Nephron progenitor cell (in vitro differentiated cells): ENCODE results near the gene SDSL.

Experiments used
- DNase-seq: peaks from one replicate; pipeline ENCODE4 v3.0.0; 2021
- H3K27ac Mint-ChIP-seq: 2 replicates; pipeline ENCODE4 v1.8.0; 2021; ENCODE audit warnings: mild to moderate bottlenecking, moderate library complexity, mixed read lengths
- H3K27me3 Mint-ChIP-seq: 2 replicates; pipeline ENCODE4 v1.8.0; 2021; ENCODE audit warnings: mild to moderate bottlenecking, low read depth, mixed read lengths; ENCODE audit not compliant: poor library complexity
- H3K36me3 Mint-ChIP-seq: 2 replicates; pipeline ENCODE4 v1.8.0; 2021; ENCODE audit warnings: low read depth, mixed read lengths
- H3K4me1 Mint-ChIP-seq: 2 replicates; pipeline ENCODE4 v1.8.0; 2021; ENCODE audit warnings: mixed read lengths
- H3K4me3 Mint-ChIP-seq: 2 replicates; pipeline ENCODE4 v1.8.0; 2021; ENCODE audit warnings: mild to moderate bottlenecking, moderate library complexity, mixed read lengths
- H3K9me3 Mint-ChIP-seq: 2 replicates; pipeline ENCODE4 v1.8.0; 2021; ENCODE audit warnings: mild to moderate bottlenecking, moderate library complexity, mixed read lengths
- CTCF ChIP-seq: fragments of 200-600 bp; sonication (generic); IDR thresholded peaks from 2 replicates; pipeline ENCODE4 v1.5.0; 2021; ENCODE audit warnings: antibody characterized with exemption

SDSL gene

GRCh38 chr12:113440947-113441782 lies 19.0 kb downstream of the SDSL start:
- Mint-ChIP-seq H3K9me3 (peaks cover 2% of the 10 kb centered on the region), H3K4me3 (no peak overlapping the region), H3K36me3 (no peaks in the 10 kb centered on the region), H3K27ac (no peak overlapping the region), H3K27me3 (peaks cover 32% of the 10 kb centered on the region), H3K4me1 (peaks cover 6% of the 10 kb centered on the region)
- no peak for TF ChIP-seq CTCF
- DNase-seq: no peak

- TF ChIP-seq CTCF: no peak
- Mint-ChIP-seq H3K9me3 (peaks cover 4% of the 10 kb centered on the region), H3K36me3 (no peaks in the 10 kb centered on the region), H3K4me1 (peaks cover 6% of the 10 kb centered on the region), H3K4me3 (no peak overlapping the region), H3K27me3 (peaks cover 42% of the 10 kb centered on the region), H3K27ac (no peak overlapping the region)
- DNase-seq: no peak
Measured at GRCh38 chr12:113443030-113443539, 20.9 kb downstream of the SDSL start.

DNA sequence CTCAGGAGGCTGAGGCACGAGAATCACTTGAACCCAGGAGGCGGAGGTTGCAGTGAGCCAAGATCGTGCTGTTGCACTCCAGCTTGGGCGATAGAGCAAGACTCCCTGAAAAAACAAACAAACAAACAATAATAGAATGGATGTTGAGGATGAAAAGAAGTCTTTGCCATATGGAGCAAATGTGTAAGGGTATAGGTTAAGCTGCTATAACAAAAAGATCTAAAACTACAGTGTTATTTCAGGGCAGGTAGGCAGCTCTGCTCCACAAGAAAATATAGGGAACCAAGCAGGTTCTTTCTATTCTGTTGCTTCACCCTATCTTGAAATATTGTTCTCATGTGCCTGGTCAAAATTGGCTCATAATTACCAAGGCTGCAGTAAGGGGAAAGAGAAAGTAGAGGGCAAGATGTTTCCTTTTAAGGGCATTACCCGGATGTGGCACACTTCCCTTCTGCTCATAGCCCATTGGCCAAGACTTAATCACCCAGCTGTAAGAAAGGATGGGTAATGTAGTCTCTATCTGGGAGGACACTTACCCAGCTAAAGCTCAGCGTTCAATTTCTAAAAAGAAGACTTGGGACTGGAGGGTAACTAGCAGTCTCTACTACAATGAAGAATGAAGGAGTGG lies 23.5 kb downstream of the SDSL start:
- Mint-ChIP-seq H3K27ac (no peak overlapping the region), H3K9me3 (peaks cover 4% of the 10 kb centered on the region), H3K4me1 (peaks cover 8% of the 10 kb centered on the region), H3K4me3 (no peak overlapping the region), H3K27me3 (peaks cover 50% of the 10 kb centered on the region), H3K36me3 (no peaks in the 10 kb centered on the region)
- DNase-seq: no peak
- no peak for TF ChIP-seq CTCF

- Mint-ChIP-seq H3K27me3 (peaks cover 45% of the 10 kb centered on the region), H3K36me3 (no peaks in the 10 kb centered on the region), H3K9me3 (peaks cover 4% of the 10 kb centered on the region), H3K4me3 (no peak overlapping the region), H3K4me1 (peaks cover 8% of the 10 kb centered on the region), H3K27ac (no peak overlapping the region)
- peak; percentile 55 for DNase-seq
- no peak for TF ChIP-seq CTCF
Measured at GRCh38 chr12:113448873-113449272, 26.7 kb downstream of the SDSL start.

DNA sequence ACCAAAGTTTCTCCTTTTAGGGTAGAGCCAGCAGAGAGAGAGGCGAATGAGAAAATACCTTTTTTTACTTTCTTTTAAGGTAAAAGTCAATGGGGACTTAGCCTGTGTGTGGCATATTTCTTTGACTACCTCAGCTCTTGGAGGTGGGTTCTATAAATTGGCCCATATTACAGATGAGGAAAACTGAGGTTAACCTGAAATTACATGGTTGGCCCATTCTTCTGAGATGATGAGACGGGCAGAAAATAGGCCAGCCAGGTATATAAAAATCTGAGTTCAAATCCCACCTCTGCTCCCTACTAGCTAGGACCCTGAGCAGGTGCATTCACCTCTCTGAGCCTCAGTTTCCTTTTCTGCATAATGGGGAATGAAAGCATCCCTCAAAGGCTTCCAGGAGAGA lies 27.1 kb downstream of the SDSL start:
- no peak for DNase-seq
- no peak for TF ChIP-seq CTCF
- Mint-ChIP-seq H3K36me3 (no peaks in the 10 kb centered on the region), H3K4me3 (no peak overlapping the region), H3K27ac (no peak overlapping the region), H3K27me3 (peaks cover 46% of the 10 kb centered on the region), H3K9me3 (peaks cover 4% of the 10 kb centered on the region), H3K4me1 (peaks cover 8% of the 10 kb centered on the region)
